Keratinocyte (primary cell): ENCODE measurements around the gene ABL1. TPM values are rescaled to one million over a fixed set of nuclear protein-coding genes. Genes with fewer than 3 reads are reported as not detected.

ENCODE experiments used
- DNase-seq: peaks from one replicate; pipeline ENCODE4 v3.0.0-alpha.2; 2011; ENCODE audit warnings: low read depth, missing footprints, low spot score
- FAIRE-seq: peaks from 2 replicates; lab custom pipeline; 2011; peaks lifted over from hg19 to GRCh38; lab: Jason Lieb, UNC
- H2AFZ ChIP-seq: 2 replicates; pipeline ENCODE4 v1.6.0; 2012; ENCODE audit warnings: low read length, control low read depth, inconsistent platforms; ENCODE audit not compliant: control insufficient read depth
- H3K27ac ChIP-seq: 2 replicates; pipeline ENCODE4 v1.5.1; 2011; ENCODE audit warnings: low read length; ENCODE audit not compliant: control insufficient read depth, insufficient read depth
- H3K27me3 ChIP-seq: 3 replicates; pipeline ENCODE4 v1.6.0; 2011; ENCODE audit warnings: low read length; ENCODE audit not compliant: control insufficient read depth, insufficient read depth; ENCODE audit errors: extremely low read depth
- H3K36me3 ChIP-seq, 2 experiments: 2 replicates in 1 of 2; 3 replicates in 1 of 2; pipeline ENCODE4 v1.5.1; 2011; ENCODE audit warnings: low read length in 2 of 2, mild to moderate bottlenecking in 1 of 2; ENCODE audit not compliant: control insufficient read depth in 2 of 2, insufficient read depth in 2 of 2; ENCODE audit errors: extremely low read depth in 1 of 2
- H3K4me1 ChIP-seq: 3 replicates; pipeline ENCODE4 v1.5.1; 2011; ENCODE audit warnings: low read length; ENCODE audit not compliant: control insufficient read depth, insufficient read depth; ENCODE audit errors: extremely low read depth
- H3K4me2 ChIP-seq: 3 replicates; pipeline ENCODE4 v1.6.0; 2011; ENCODE audit warnings: low read depth, low read length; ENCODE audit not compliant: control insufficient read depth, insufficient read depth; ENCODE audit errors: extremely low read depth
- H3K4me3 ChIP-seq, 3 experiments: fragments of 200-600 bp in 1 of 3; sonication (generic) in 1 of 3; 2 replicates in 2 of 3; 3 replicates in 1 of 3; pipeline ENCODE4 v1.5.1; 2011 to 2016; ENCODE audit warnings: low read length in 3 of 3, mild to moderate bottlenecking in 3 of 3, control low read depth in 2 of 3, inconsistent platforms in 1 of 3, low read depth in 1 of 3, mixed read lengths in 1 of 3, mixed run types in 1 of 3, moderate library complexity in 1 of 3; ENCODE audit not compliant: control insufficient read depth in 2 of 3, insufficient read depth in 2 of 3; ENCODE audit errors: extremely low read depth in 1 of 3
- H3K79me2 ChIP-seq: 2 replicates; pipeline ENCODE4 v1.6.0; 2012; ENCODE audit warnings: low read length; ENCODE audit not compliant: control insufficient read depth, insufficient read depth
- H3K9ac ChIP-seq: 3 replicates; pipeline ENCODE4 v1.6.0; 2011; ENCODE audit warnings: low read length; ENCODE audit not compliant: control insufficient read depth, insufficient read depth; ENCODE audit errors: extremely low read depth
- H3K9me1 ChIP-seq: 3 replicates; pipeline ENCODE4 v1.6.0; 2011; ENCODE audit warnings: low read length; ENCODE audit not compliant: control insufficient read depth, insufficient read depth; ENCODE audit errors: extremely low read depth
- H3K9me3 ChIP-seq: 2 replicates; pipeline ENCODE4 v1.5.1; 2012; ENCODE audit warnings: low read depth, low read length; ENCODE audit not compliant: control insufficient read depth
- H4K20me1 ChIP-seq: 3 replicates; pipeline ENCODE4 v1.6.0; 2011; ENCODE audit warnings: low read length; ENCODE audit not compliant: control insufficient read depth, insufficient read depth; ENCODE audit errors: extremely low read depth
- EZH2 ChIP-seq: IDR thresholded peaks from one replicate; pipeline ENCODE4 v1.6.1; 2012; ENCODE audit warnings: inconsistent platforms, mild to moderate bottlenecking, low read length, moderate library complexity
- dilution Hi-C: fragments of 300-500 bp; cut with MboI; formaldehyde crosslinking; loops from one replicate; pipeline ENCODE4 v1.7.0; 2020; ENCODE audit warnings: low sequenced_read_pairs; ENCODE audit not compliant: extremely low pct_ligation_motif_present
- polyA plus RNA-seq, 5 experiments: library from polyadenylated mRNA; depleted of rRNA in 3 of 5; stranded (reverse) in 3 of 5; stranded (forward) in 1 of 5; unstranded in 1 of 5; fragments of >200 nt; gene quantifications; 1 replicate in 1 of 5; 2 replicates in 3 of 5; 3 replicates in 1 of 5; pipeline versions ENCODE4 v1.2.1 to v1.2.3, GENCODE V29; 2011 to 2012; ENCODE audit warnings: missing spikeins in 2 of 5, low read depth in 1 of 5, low replicate concordance in 1 of 5
- TF ChIP-seq, protein P1 (sequence below), 3 experiments: IDR thresholded peaks in 1 of 3; conservative IDR thresholded peaks in 1 of 3; optimal IDR thresholded peaks in 1 of 3; 2 replicates in 2 of 3; 3 replicates in 1 of 3; pipeline versions ENCODE3 to v1.5.1; 2011; ENCODE audit warnings: low read length in 3 of 3, mild to moderate bottlenecking in 3 of 3, moderate library complexity in 2 of 3, control low read depth in 1 of 3, inconsistent platforms in 1 of 3; ENCODE audit not compliant: insufficient read depth in 2 of 3; ENCODE audit errors: extremely low read depth in 1 of 3

The ABL1 gene
- polyA plus RNA-seq, 1 donor (not counting 4 experiments of a cell fraction or from before 2014, with no cell fraction given): 17.0 TPM

DNA sequence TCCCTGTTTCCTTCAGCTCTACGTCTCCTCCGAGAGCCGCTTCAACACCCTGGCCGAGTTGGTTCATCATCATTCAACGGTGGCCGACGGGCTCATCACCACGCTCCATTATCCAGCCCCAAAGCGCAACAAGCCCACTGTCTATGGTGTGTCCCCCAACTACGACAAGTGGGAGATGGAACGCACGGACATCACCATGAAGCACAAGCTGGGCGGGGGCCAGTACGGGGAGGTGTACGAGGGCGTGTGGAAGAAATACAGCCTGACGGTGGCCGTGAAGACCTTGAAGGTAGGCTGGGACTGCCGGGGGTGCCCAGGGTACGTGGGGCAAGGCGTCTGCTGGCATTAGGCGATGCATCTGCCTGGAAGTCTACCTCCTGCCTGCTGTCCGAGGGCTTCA is 27.7 kb downstream of the ABL1 start:
- H3K27me3 ChIP-seq: no peaks in the 10 kb centered on the region
- H3K27ac ChIP-seq: no peak overlapping the region
- no peaks in the 10 kb centered on the region for H3K9me3 ChIP-seq
- no peaks in the 10 kb centered on the region for H3K4me1 ChIP-seq
- H3K4me2 ChIP-seq: no peak overlapping the region
- no peak overlapping the region for H2AFZ ChIP-seq
- TF ChIP-seq EZH2: no peak
- TF ChIP-seq, protein P1, sequence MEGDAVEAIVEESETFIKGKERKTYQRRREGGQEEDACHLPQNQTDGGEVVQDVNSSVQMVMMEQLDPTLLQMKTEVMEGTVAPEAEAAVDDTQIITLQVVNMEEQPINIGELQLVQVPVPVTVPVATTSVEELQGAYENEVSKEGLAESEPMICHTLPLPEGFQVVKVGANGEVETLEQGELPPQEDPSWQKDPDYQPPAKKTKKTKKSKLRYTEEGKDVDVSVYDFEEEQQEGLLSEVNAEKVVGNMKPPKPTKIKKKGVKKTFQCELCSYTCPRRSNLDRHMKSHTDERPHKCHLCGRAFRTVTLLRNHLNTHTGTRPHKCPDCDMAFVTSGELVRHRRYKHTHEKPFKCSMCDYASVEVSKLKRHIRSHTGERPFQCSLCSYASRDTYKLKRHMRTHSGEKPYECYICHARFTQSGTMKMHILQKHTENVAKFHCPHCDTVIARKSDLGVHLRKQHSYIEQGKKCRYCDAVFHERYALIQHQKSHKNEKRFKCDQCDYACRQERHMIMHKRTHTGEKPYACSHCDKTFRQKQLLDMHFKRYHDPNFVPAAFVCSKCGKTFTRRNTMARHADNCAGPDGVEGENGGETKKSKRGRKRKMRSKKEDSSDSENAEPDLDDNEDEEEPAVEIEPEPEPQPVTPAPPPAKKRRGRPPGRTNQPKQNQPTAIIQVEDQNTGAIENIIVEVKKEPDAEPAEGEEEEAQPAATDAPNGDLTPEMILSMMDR (optimal IDR thresholded peaks at IDR 0.05 in 1 of 3, IDR thresholded peaks at IDR 0.05 in 1 of 3, conservative IDR thresholded peaks at IDR 0.05 in 1 of 3; ENCODE audit: extremely low read depth in 1 of 3, insufficient read depth in 2 of 3, low read length in 3 of 3): no peak
- DNase-seq: no peak
- peaks cover 15 to 19% of the 10 kb centered on the region in 2 experiments for H3K36me3 ChIP-seq
- H4K20me1 ChIP-seq: peaks cover 5% of the 10 kb centered on the region
- dilution Hi-C loops: no loop called here
- H3K9me1 ChIP-seq: no peaks in the 10 kb centered on the region
- no peak overlapping the region for H3K9ac ChIP-seq
- no peak overlapping the region for H3K4me3 ChIP-seq
- peaks cover 14% of the 10 kb centered on the region for H3K79me2 ChIP-seq
- FAIRE-seq: no peak

DNA sequence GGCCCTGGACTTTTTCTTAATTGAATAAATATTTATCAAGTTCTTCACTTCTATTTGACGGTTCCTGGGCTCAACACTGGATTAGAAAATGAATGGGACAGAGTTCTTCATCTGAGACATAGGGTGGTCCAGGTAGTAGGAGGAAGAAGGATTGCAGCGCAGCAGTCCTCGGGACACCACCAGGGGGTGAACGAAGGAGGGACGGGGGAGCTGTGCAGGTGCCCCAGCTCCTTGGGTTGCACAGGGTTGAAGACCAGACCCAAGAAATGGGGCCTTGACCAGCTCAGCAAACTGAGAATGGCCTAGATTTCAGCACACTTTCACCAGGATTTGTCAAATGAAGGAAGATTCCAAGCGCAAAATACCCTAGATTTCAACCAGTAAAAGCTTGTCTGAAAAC is 29.5 kb downstream of the ABL1 start:
- H4K20me1 ChIP-seq: peaks cover 5% of the 10 kb centered on the region
- dilution Hi-C loops: no loop called here
- peaks cover 9% of the 10 kb centered on the region for H3K79me2 ChIP-seq

More for the DNA sequence above, 29.5 kb downstream of the ABL1 start:
- no peak overlapping the region for H3K27ac ChIP-seq
- no peak overlapping the region for H2AFZ ChIP-seq
- FAIRE-seq (no peak), DNase-seq (no peak)
- H3K9me3 ChIP-seq: no peaks in the 10 kb centered on the region
- H3K4me2 ChIP-seq: no peak overlapping the region
- H3K4me1 ChIP-seq: no peaks in the 10 kb centered on the region
- no peaks in the 10 kb centered on the region for H3K9me1 ChIP-seq
- H3K9ac ChIP-seq: no peak overlapping the region
- peaks cover 13 to 14% of the 10 kb centered on the region in 2 experiments for H3K36me3 ChIP-seq
- no peaks in the 10 kb centered on the region for H3K27me3 ChIP-seq
- no peak for TF ChIP-seq EZH2
- TF ChIP-seq, protein P1 (optimal IDR thresholded peaks at IDR 0.05 in 1 of 3, IDR thresholded peaks at IDR 0.05 in 1 of 3, conservative IDR thresholded peaks at IDR 0.05 in 1 of 3; ENCODE audit: extremely low read depth in 1 of 3, insufficient read depth in 2 of 3, low read length in 3 of 3): no peak
- H3K4me3 ChIP-seq: no peak overlapping the region
